Stomach smooth muscle (tissue), 2 donors: ENCODE data around the gene CCSER2.
"Not testable (repeated sequence)": the region's sequence is repeated elsewhere in the genome, so short reads cannot be mapped to it uniquely, and the experiment has no call there.

ENCODE experiments used
- H3K27ac ChIP-seq: one replicate; pipeline ENCODE4 v1.7.0; 2013; ENCODE audit warnings: mild to moderate bottlenecking, low read length, inconsistent platforms
- H3K27me3 ChIP-seq, 2 donors: one replicate each; pipeline ENCODE4 v1.7.0; 2013; ENCODE audit warnings: low read length in 2 of 2; ENCODE audit not compliant: insufficient read depth in 2 of 2, control insufficient read depth in 1 of 2
- H3K36me3 ChIP-seq, 2 donors: one replicate each; pipeline ENCODE4 v1.7.0; 2013; ENCODE audit warnings: low read length in 2 of 2; ENCODE audit not compliant: control insufficient read depth in 2 of 2, insufficient read depth in 2 of 2
- H3K4me1 ChIP-seq: one replicate; pipeline ENCODE4 v1.7.0; 2013; ENCODE audit warnings: low read length; ENCODE audit not compliant: control insufficient read depth, insufficient read depth
- H3K4me3 ChIP-seq, 2 donors: one replicate each; pipeline ENCODE4 v1.7.0; 2013; ENCODE audit warnings: low read length in 2 of 2
- H3K9ac ChIP-seq, 2 donors: one replicate each; pipeline ENCODE4 v1.7.0; 2013; ENCODE audit warnings: low read length in 2 of 2, mild to moderate bottlenecking in 1 of 2
- H3K9me3 ChIP-seq, 2 donors: one replicate each; pipeline ENCODE4 v1.7.0; 2013; ENCODE audit warnings: low read length in 2 of 2; ENCODE audit not compliant: control insufficient read depth in 2 of 2
- donor health status: healthy.
- donor health status: Pancreatic carcinoma.

The CCSER2 gene, protein sequence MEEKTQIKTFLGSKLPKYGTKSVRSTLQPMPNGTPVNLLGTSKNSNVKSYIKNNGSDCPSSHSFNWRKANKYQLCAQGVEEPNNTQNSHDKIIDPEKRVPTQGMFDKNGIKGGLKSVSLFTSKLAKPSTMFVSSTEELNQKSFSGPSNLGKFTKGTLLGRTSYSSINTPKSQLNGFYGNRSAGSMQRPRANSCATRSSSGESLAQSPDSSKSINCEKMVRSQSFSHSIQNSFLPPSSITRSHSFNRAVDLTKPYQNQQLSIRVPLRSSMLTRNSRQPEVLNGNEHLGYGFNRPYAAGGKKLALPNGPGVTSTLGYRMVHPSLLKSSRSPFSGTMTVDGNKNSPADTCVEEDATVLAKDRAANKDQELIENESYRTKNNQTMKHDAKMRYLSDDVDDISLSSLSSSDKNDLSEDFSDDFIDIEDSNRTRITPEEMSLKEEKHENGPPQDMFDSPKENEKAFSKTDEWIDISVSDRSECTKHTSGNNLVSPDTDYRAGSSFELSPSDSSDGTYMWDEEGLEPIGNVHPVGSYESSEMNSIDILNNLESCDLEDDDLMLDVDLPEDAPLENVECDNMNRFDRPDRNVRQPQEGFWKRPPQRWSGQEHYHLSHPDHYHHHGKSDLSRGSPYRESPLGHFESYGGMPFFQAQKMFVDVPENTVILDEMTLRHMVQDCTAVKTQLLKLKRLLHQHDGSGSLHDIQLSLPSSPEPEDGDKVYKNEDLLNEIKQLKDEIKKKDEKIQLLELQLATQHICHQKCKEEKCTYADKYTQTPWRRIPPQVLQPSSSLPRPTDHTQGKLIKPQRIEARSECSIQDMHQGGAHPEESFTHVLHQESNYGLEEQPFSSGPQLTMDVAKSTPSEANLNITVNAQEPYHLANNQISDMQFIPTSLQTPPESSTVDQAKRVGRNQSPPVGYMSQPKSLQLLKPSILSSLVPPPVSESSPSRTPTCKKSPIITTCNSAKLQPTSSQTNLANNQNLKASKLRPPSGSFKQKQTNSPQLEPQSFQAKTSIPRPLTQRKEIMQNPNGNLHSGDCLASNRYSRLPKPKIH

DNA sequence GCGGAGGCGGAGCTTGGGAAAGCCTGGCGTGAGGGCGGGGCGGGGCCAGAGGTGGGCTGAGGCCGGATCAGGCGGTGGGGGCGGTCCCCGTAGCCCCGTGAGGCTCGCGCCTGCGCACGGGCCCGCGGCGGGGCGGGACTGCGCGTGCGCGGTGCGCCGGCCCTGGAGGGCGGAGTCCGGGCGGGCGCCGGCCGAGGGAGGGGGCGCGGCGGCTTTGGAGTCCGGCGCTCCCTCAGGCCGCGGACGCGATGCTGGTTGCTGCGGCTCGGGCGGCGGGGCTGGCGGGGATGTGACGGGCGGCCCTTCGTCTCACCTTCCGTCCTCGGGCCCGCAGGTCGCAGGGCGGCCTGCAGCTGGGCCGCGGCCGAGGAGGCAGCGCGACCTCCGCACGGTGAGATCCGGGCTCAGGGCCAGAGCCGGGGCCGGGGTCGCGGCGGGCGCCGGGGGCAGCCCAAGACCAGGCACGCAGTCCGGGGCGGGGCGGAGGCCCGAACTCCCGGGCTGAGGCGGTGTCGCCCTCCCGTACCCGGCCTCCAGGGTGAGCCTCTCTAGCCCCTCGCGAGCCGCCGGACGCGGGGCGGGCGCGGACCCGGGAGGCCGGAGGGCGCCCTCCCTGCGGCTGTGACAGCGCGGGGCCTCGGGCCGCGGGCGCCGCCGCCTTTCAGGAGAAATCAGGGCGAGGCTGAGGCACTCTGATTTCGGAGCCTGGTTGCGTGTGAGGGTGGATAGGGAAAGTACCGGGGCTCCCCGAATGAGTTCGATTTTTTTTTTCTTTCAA lies at the start of gene CCSER2:
TSS of gene CCSER2 (plus strand) at position 172 of the 778 bp plus-strand sequence. CDS start 42,464 bp downstream, outside the sequence.
- Histone ChIP-seq H3K4me3 (peak within 1 kb of the TSS; percentile 69 to 79), H3K27me3 (no peaks in the 10 kb centered on the region), H3K9me3 (no peaks in the 10 kb centered on the region), H3K4me1 (peaks cover 11% of the 10 kb centered on the region), H3K9ac (peak within 1 kb of the TSS; percentile 70 to 72), H3K36me3 (no peaks in the 10 kb centered on the region), H3K27ac (peak within 1 kb of the TSS; percentile 62)

DNA sequence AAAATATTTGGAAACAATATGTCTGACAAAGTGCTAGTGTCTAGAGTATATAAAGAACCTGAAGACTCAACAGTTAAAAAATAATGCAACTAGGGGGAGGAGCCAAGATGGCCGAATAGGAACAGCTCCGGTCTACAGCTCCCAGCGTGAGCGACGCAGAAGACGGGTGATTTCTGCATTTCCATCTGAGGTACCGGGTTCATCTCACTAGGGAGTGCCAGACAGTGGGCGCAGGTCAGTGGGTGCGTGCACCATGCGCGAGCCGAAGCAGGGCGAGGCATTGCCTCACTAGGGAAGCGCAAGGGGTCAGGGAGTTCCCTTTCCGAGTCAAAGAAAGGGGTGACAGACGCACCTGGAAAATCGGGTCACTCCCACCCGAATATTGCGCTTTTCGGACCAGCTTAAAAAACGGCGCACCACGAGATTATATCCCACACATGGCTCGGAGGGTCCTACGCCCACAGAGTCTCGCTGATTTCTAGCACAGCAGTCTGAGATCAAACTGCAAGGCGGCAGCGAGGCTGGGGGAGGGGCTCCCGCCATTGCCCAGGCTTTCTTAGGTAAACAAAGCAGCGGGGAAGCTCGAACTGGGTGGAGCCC lies 48.4 kb upstream of the CCSER2 start:
- not testable (repeated sequence) for H3K27me3 ChIP-seq, H3K36me3 ChIP-seq, H3K9ac ChIP-seq, H3K4me1 ChIP-seq, H3K27ac ChIP-seq, H3K4me3 ChIP-seq, H3K9me3 ChIP-seq

DNA sequence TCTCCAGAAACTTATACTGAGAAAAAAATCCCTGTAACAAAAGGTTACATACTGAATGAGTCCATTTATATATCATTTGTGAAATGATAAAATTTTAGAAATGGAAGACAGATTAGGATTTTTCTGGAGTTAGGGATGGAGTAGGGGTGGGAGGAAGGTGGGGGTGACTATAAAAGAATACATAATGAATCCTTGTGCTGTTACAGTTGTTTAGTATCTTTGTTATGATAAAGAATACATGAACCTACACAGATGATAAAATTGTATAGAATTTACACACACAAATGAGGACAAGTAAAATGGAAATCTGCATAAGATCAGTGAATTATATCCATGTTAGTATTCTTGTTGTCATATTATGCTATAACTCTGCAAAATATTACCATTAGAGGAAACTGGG lies 41.7 kb upstream of the CCSER2 start:
- Histone ChIP-seq H3K4me1 (no peaks in the 10 kb centered on the region), H3K9me3 (no peaks in the 10 kb centered on the region), H3K4me3 (no peak overlapping the region), H3K27me3 (no peaks in the 10 kb centered on the region), H3K36me3 (no peaks in the 10 kb centered on the region), H3K27ac (no peak overlapping the region), H3K9ac (no peak overlapping the region)

DNA sequence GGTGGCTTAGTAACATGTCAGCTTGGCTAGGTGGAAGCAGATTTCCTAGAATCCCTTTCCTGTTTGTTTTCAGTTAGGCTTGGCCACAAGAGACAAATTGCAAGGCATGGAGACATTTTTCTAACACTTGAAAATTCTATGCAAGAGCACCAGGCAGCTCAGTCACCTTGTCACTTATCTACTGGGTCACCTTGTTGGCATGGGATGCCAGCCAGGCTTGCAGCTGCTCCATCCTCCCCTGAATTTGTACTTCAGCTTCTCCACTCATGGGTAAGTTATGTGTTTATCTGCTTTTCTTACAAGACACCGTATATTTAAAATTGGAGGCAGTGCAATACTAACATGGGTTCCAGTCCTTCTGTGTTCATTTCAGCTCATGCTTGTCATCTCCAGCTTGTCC lies 40.2 kb upstream of the CCSER2 start:
- no peaks in the 10 kb centered on the region for H3K4me1 ChIP-seq
- no peak overlapping the region for H3K9ac ChIP-seq
- H3K36me3 ChIP-seq, result no peaks in the 10 kb centered on the region
- no peaks in the 10 kb centered on the region for H3K27me3 ChIP-seq
- no peaks in the 10 kb centered on the region for H3K9me3 ChIP-seq
- no peak overlapping the region for H3K4me3 ChIP-seq
- no peak overlapping the region for H3K27ac ChIP-seq

DNA sequence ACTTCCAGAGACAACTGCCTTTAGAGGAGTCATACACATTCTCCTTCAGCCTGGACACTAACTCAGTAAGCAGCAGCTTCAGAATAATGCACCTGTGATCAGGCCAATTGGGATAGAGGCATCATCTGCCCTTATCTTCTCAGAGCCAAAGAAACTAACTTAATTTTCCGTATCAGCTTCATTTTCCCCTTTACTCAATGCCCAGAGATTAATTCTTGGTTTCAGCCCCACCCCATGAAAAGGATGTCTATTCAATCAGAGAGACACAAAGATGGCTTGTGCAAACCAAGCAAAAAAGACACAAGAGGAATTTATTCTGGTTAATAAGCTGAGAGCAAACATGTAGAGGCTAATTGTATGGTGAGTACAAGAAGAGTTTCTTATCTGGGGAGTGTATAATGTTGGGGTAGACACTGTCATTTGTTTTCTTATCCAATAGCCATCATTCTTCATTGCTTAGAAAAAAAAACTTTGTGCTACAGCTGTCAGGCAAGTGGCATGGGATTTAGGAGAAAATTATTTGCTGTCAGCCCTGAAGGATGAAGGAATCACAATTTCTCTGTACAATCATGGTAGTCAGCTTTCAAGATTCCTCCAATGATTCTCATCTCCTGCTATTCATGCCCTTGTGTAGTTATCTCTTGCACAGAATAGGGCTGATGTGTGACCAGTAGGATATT lies 38.7 kb upstream of the CCSER2 start:
- H3K4me3 ChIP-seq, result no peak overlapping the region
- H3K4me1 ChIP-seq, result no peaks in the 10 kb centered on the region
- H3K27me3 ChIP-seq, result no peaks in the 10 kb centered on the region
- no peak overlapping the region for H3K9ac ChIP-seq
- no peaks in the 10 kb centered on the region for H3K9me3 ChIP-seq
- no peak overlapping the region for H3K27ac ChIP-seq
- no peaks in the 10 kb centered on the region for H3K36me3 ChIP-seq

DNA sequence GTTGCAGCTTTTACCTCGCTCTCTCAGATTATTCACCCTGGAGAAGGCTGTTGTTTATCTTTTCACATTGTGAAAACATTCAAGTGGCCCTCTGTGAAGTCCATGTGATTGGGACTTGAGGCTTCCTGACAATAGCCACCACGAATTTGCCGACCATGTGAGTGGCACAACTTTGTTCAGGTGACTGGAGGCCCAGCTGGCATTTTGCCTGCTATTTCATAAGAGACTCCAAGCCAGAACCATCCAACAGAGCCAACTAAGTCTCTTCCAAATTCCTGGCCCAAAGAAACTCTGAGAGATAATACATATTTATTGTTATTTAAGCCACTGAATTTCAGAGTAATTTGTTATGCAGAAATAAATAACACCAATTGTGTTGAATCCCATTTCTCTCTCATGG lies 38.2 kb upstream of the CCSER2 start:
- Histone ChIP-seq H3K9me3 (no peaks in the 10 kb centered on the region), H3K9ac (no peak overlapping the region), H3K4me3 (no peak overlapping the region), H3K36me3 (no peaks in the 10 kb centered on the region), H3K27me3 (no peaks in the 10 kb centered on the region), H3K27ac (no peak overlapping the region), H3K4me1 (no peaks in the 10 kb centered on the region)

DNA sequence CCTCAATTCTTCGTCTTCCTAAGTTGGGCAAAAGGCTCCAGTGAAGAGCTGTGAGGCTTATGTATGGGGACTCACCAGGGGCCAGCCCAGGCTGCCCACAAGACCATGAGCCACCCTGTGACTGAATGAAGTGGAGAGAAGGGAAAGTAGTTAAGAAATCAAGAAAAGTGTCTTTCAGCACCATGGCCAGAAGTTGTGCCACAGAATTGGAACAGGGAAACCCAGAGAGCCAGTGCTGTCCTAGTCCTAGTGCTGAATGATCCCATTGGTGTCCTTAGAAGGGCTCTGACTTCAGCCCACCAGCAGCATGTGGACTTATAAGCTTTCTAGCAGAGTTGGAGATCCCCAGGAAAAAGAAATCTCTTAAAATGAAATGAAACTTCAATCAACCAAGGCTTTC lies 37.0 kb upstream of the CCSER2 start:
- Histone ChIP-seq H3K4me3 (no peak overlapping the region), H3K4me1 (no peaks in the 10 kb centered on the region), H3K27me3 (no peaks in the 10 kb centered on the region), H3K27ac (no peak overlapping the region), H3K9me3 (no peaks in the 10 kb centered on the region), H3K9ac (no peak overlapping the region), H3K36me3 (no peaks in the 10 kb centered on the region)

DNA sequence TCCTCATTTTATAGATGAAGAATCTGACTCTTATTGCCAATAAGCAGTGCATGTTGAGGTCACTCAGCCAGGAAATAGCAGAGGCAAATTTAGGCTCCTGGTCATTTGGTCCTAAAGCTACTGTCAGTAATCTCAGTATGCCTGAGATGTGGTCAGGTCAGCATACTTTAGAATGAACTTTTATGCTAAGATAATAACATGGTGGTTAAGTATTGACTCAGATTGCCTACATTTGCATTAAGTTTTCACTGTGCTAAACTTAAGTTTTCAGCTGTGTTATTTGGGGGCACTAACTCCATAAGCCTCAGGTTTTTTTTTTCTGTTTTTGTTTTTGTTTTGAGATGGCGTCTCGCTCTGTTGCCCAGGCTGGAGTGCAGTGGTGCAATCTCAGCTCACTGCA lies 35.9 kb upstream of the CCSER2 start:
- Histone ChIP-seq H3K9me3 (no peaks in the 10 kb centered on the region), H3K27ac (no peak overlapping the region), H3K9ac (no peak overlapping the region), H3K27me3 (no peaks in the 10 kb centered on the region), H3K36me3 (no peaks in the 10 kb centered on the region), H3K4me1 (no peaks in the 10 kb centered on the region), H3K4me3 (no peak overlapping the region)

DNA sequence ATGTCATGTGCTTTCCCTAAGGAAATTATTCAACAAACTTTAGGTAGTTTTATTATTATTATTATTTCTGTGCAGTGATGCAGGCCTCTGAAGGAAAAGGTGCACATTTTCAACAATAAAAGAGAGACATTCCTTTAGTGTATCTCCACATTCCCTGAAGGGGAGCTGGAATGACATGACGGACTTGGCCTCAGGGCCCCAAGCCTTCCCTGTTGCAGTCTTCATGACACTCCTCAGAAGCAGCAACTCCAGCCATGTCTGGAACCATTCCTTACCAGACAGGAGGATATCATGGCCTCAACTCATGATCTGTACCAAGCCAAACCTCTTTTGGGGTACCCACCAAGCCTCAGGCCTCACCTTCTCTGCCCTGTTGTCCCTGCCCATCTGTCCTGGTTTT lies 35.2 kb upstream of the CCSER2 start:
- no peak overlapping the region for H3K27ac ChIP-seq
- no peaks in the 10 kb centered on the region for H3K27me3 ChIP-seq

More for the DNA sequence above, 35.2 kb upstream of the CCSER2 start:
- Histone ChIP-seq H3K36me3 (no peaks in the 10 kb centered on the region), H3K4me1 (no peaks in the 10 kb centered on the region), H3K4me3 (no peak overlapping the region), H3K9ac (no peak overlapping the region), H3K9me3 (no peaks in the 10 kb centered on the region)
